22Rv1 (cell line): ENCODE measurements around the gene OR1N2.
"Not testable (repeated sequence)": the region's sequence is repeated elsewhere in the genome, so short reads cannot be mapped to it uniquely, and the experiment has no call there.

Experiments used
- CTCF ChIP-seq: fragments of 450-650 bp; IDR thresholded peaks from 2 replicates; pipeline ENCODE4 v1.5.1; 2017; ENCODE audit warnings: mild to moderate bottlenecking
- ZFX ChIP-seq: fragments of 450-650 bp; IDR thresholded peaks from 2 replicates; pipeline ENCODE4 v1.6.1; 2017; ENCODE audit warnings: antibody characterized with exemption, borderline replicate concordance

DNA sequence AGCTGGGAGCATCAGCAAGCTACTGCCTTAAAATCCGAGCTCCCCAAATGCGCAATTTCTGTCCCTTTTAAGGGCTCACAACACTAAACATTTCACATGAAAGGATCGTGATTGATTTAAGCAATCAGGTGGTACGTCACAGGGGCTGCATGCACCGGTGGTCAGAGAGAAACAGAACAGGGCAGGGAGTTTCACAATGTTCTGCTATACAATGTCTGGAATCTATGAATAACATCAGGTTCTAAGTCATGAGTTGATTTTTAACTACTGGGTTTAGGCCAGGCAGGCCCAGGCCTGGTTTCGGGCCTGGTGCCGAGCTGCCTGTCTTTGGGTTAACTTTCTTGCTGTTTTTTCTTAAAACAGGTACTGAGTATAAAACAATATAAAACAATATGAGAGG is 15.8 kb upstream of the OR1N2 start:
- TF ChIP-seq CTCF, ZFX: not testable (repeated sequence)
